H9 (cell line): ENCODE results near the gene AJAP1. TPM values are rescaled to one million over a fixed set of nuclear protein-coding genes. Genes with fewer than 3 reads are reported as not detected.

Source experiments
- DNase-seq: peaks from one replicate; pipeline ENCODE4 v3.0.0-alpha.2; 2017
- H2AFZ ChIP-seq: one replicate; pipeline ENCODE4 v1.6.1; 2013; ENCODE audit warnings: mild to moderate bottlenecking, low read length, control low read depth, moderate library complexity
- H2AK5ac ChIP-seq: 2 replicates; pipeline ENCODE4 v1.6.1; 2013; ENCODE audit warnings: low read length, control low read depth, mixed read lengths; ENCODE audit not compliant: insufficient read length
- H2BK120ac ChIP-seq: one replicate; pipeline ENCODE4 v1.6.1; 2013; ENCODE audit warnings: low read depth, mild to moderate bottlenecking, low read length, control low read depth, inconsistent platforms; ENCODE audit not compliant: poor library complexity, severe bottlenecking
- H2BK12ac ChIP-seq: 2 replicates; pipeline ENCODE4 v1.6.1; 2013; ENCODE audit warnings: low read length, control low read depth, mixed read lengths, low read depth; ENCODE audit not compliant: insufficient read length
- H2BK15ac ChIP-seq: 2 replicates; pipeline ENCODE4 v1.6.1; 2013; ENCODE audit warnings: low read depth, low read length, control low read depth
- H2BK20ac ChIP-seq: one replicate; pipeline ENCODE4 v1.6.1; 2013; ENCODE audit warnings: low read depth, mild to moderate bottlenecking, low read length, control low read depth, inconsistent platforms; ENCODE audit not compliant: poor library complexity, severe bottlenecking
- H2BK5ac ChIP-seq: 2 replicates; pipeline ENCODE4 v1.6.1; 2013; ENCODE audit warnings: low read length, control low read depth, mixed read lengths; ENCODE audit not compliant: insufficient read length
- H3K14ac ChIP-seq: 2 replicates; pipeline ENCODE4 v1.6.1; 2013; ENCODE audit warnings: low read length, control low read depth; ENCODE audit not compliant: insufficient read depth
- H3K18ac ChIP-seq: 2 replicates; pipeline ENCODE4 v1.6.1; 2013; ENCODE audit warnings: low read depth, mild to moderate bottlenecking, mixed read lengths, low read length, control low read depth; ENCODE audit not compliant: insufficient read length
- H3K23ac ChIP-seq: 2 replicates; pipeline ENCODE4 v1.6.1; 2013; ENCODE audit warnings: low read length, control low read depth, mixed read lengths, low read depth; ENCODE audit not compliant: insufficient read length
- H3K23me2 ChIP-seq: 2 replicates; pipeline ENCODE4 v1.6.1; 2013; ENCODE audit warnings: low read depth, mild to moderate bottlenecking, mixed read lengths, low read length, control low read depth; ENCODE audit not compliant: insufficient read length, poor library complexity, severe bottlenecking
- H3K27ac ChIP-seq: 2 replicates; pipeline ENCODE4 v1.5.1; 2013; ENCODE audit warnings: low read length, control low read depth, mixed read lengths, low read depth; ENCODE audit not compliant: insufficient read length
- H3K27me3 ChIP-seq: 2 replicates; pipeline ENCODE4 v1.6.1; 2013; ENCODE audit warnings: low read length, control low read depth, inconsistent platforms; ENCODE audit not compliant: insufficient read depth
- H3K4ac ChIP-seq: 2 replicates; pipeline ENCODE4 v1.6.1; 2013; ENCODE audit warnings: low read depth, mild to moderate bottlenecking, control low read depth, inconsistent platforms, low read length, moderate library complexity
- H3K4me1 ChIP-seq: 2 replicates; pipeline ENCODE4 v1.6.1; 2013; ENCODE audit warnings: low read length, control low read depth, inconsistent platforms; ENCODE audit not compliant: insufficient read depth
- H3K4me2 ChIP-seq: 2 replicates; pipeline ENCODE4 v1.6.1; 2013; ENCODE audit warnings: low read length, control low read depth, mixed read lengths; ENCODE audit not compliant: insufficient read length, insufficient read depth
- H3K56ac ChIP-seq: 2 replicates; pipeline ENCODE4 v1.6.1; 2013; ENCODE audit warnings: low read depth, mild to moderate bottlenecking, mixed read lengths, low read length, control low read depth; ENCODE audit not compliant: insufficient read length
- H3K79me1 ChIP-seq: 2 replicates; pipeline ENCODE4 v1.6.1; 2013; ENCODE audit warnings: low read depth, mild to moderate bottlenecking, moderate library complexity, low read length, control low read depth, inconsistent platforms; ENCODE audit not compliant: insufficient read depth, poor library complexity, severe bottlenecking
- H3K79me2 ChIP-seq: 2 replicates; pipeline ENCODE4 v1.6.1; 2013; ENCODE audit warnings: low read length, control low read depth, inconsistent platforms; ENCODE audit not compliant: insufficient read depth
- H3K9ac ChIP-seq: 2 replicates; pipeline ENCODE4 v1.6.1; 2013; ENCODE audit warnings: low read length, control low read depth, mixed read lengths; ENCODE audit not compliant: insufficient read length; ENCODE audit errors: extremely low read depth
- H3K9me3 ChIP-seq: one replicate; pipeline ENCODE4 v1.6.1; 2013; ENCODE audit warnings: low read depth, low read length, inconsistent platforms; ENCODE audit not compliant: control insufficient read depth
- H3T11ph ChIP-seq: one replicate; pipeline ENCODE4 v1.6.1; 2013; ENCODE audit warnings: mild to moderate bottlenecking, low read length, control low read depth, inconsistent platforms
- H4K20me1 ChIP-seq: one replicate; pipeline ENCODE4 v1.6.1; 2013; ENCODE audit not compliant: control insufficient read depth, insufficient read length, insufficient read depth
- H4K5ac ChIP-seq: 2 replicates; pipeline ENCODE4 v1.6.1; 2013; ENCODE audit warnings: low read depth, mild to moderate bottlenecking, mixed read lengths, low read length, control low read depth; ENCODE audit not compliant: insufficient read length
- H4K8ac ChIP-seq: replicated peaks from 2 replicates; pipeline ENCODE4 v1.6.1; 2013; ENCODE audit warnings: low read length, control low read depth, mixed read lengths, low read depth; ENCODE audit not compliant: insufficient read length
- H4K91ac ChIP-seq: 2 replicates; pipeline ENCODE4 v1.6.1; 2013; ENCODE audit warnings: low read depth, mild to moderate bottlenecking, moderate library complexity, mixed read lengths, low read length, control low read depth; ENCODE audit not compliant: insufficient read length
- H3K27ac Mint-ChIP-seq, 3 experiments: 2 replicates in 2 of 3; 3 replicates in 1 of 3; pipeline ENCODE4 v1.8.0; 2020 to 2021; ENCODE audit warnings: mixed read lengths in 3 of 3, mild to moderate bottlenecking in 1 of 3, moderate library complexity in 1 of 3
- H3K27me3 Mint-ChIP-seq: 2 replicates; pipeline ENCODE4 v1.8.0; 2021; ENCODE audit warnings: low read depth, mild to moderate bottlenecking, moderate library complexity, mixed read lengths
- H3K36me3 Mint-ChIP-seq, 3 experiments: 2 replicates in 2 of 3; 3 replicates in 1 of 3; pipeline ENCODE4 v1.8.0; 2020 to 2021; ENCODE audit warnings: low read depth in 3 of 3, mixed read lengths in 3 of 3; ENCODE audit not compliant: insufficient read depth in 1 of 3
- H3K4me1 Mint-ChIP-seq, 2 experiments: 2 replicates each; pipeline ENCODE4 v1.8.0; 2020; ENCODE audit warnings: mixed read lengths in 2 of 2
- H3K4me3 Mint-ChIP-seq, 2 experiments: 2 replicates in 1 of 2; 3 replicates in 1 of 2; pipeline ENCODE4 v1.8.0; 2020 to 2021; ENCODE audit warnings: mild to moderate bottlenecking in 2 of 2, mixed read lengths in 2 of 2, moderate library complexity in 1 of 2
- H3K9me3 Mint-ChIP-seq, 2 experiments: 2 replicates in 1 of 2; 3 replicates in 1 of 2; pipeline ENCODE4 v1.8.0; 2020; ENCODE audit warnings: mild to moderate bottlenecking in 2 of 2, mixed read lengths in 2 of 2, moderate library complexity in 1 of 2
- CTCF ChIP-seq: fragments of 200-600 bp; sonication (generic); conservative IDR thresholded peaks from 3 replicates; pipeline ENCODE4 v1.8.0; 2021; ENCODE audit warnings: antibody characterized with exemption, mild to moderate bottlenecking
- WGBS: extraction: QIAGEN DNeasy Blood & Tissue Kit; methylation state at CpG from one replicate; pipeline ENCODE4 v1.1.7; 2013; ENCODE audit warnings: missing lambda C conversion rate, low lambda C conversion rate, mixed read lengths; ENCODE audit not compliant: insufficient read length; ENCODE audit errors: extremely low coverage; 5-methylcytosine and 5-hydroxymethylcytosine counted together
- total RNA-seq: library from RNA; stranded (reverse); gene quantifications from 2 replicates; pipeline ENCODE4 v1.2.1, GENCODE V29; 2021

AJAP1 gene
- total RNA-seq, 1 experiment from 2014 or later = 8.6 TPM

- Histone ChIP-seq H4K8ac (no peak overlapping the region), H3K23me2 (no peaks in the 10 kb centered on the region), H3K9ac (no peak overlapping the region), H3K56ac (no peak overlapping the region), H4K5ac (no peak overlapping the region), H3K14ac (no peak overlapping the region), H3K27ac (no peak overlapping the region), H3K23ac (no peak overlapping the region), H3K4me1 (peaks cover 14% of the 10 kb centered on the region), H3K18ac (no peak overlapping the region), H3T11ph (no peak overlapping the region), H2BK20ac (no peak overlapping the region), H3K9me3 (no peaks in the 10 kb centered on the region), H3K79me2 (no peaks in the 10 kb centered on the region; the same call in 1 of the 2 replicates), H2BK120ac (no peak overlapping the region), H2BK5ac (no peak overlapping the region), H3K4ac (no peak overlapping the region), H4K20me1 (no peaks in the 10 kb centered on the region), H2BK15ac (no peak overlapping the region), H3K27me3 (peaks cover 10% of the 10 kb centered on the region; the same call in 1 of the 2 replicates), H2BK12ac (no peak overlapping the region), H3K79me1 (no peaks in the 10 kb centered on the region), H2AK5ac (no peak overlapping the region), H4K91ac (no peak overlapping the region), H3K4me2 (no peak overlapping the region), H2AFZ (no peak overlapping the region)
- no peak overlapping the region for H3K27ac Mint-ChIP-seq
- peaks cover 4 to 9% (median 8%) of the 10 kb centered on the region in 3 experiments; a peak in 6 of 7 replicates for H3K36me3 Mint-ChIP-seq
- peaks cover 9 to 11% of the 10 kb centered on the region in 2 experiments for H3K9me3 Mint-ChIP-seq
- peaks cover 43 to 47% of the 10 kb centered on the region in 2 experiments for H3K4me1 Mint-ChIP-seq
- no CpG with 5 or more reads among the region's 2 CpGs for WGBS
- H3K27me3 Mint-ChIP-seq = peaks cover 61% of the 10 kb centered on the region
- no peak for DNase-seq
- no peak for TF ChIP-seq CTCF
- no peak overlapping the region for H3K4me3 Mint-ChIP-seq
These were observed 7.1 kb downstream of the AJAP1 start for GRCh38 chr1:4661595-4661917.
